Breast epithelium (tissue), 4 donors: ENCODE data around the gene KIF26B. TPM values are rescaled to one million over a fixed set of nuclear protein-coding genes. Genes with fewer than 3 reads are reported as not detected.
"Not testable (repeated sequence)": the region's sequence is repeated elsewhere in the genome, so short reads cannot be mapped to it uniquely, and the experiment has no call there.

Source experiments
- DNase-seq, 2 donors: peaks; one replicate each; pipeline ENCODE4 v3.0.0-alpha.2; 2019; ENCODE audit warnings: low spot score in 2 of 2
- H3K27ac ChIP-seq, 2 donors: fragments of 200-600 bp; sonication (generic) in 1 of 2; one replicate each; pipeline ENCODE4 v1.5.1; 2016 to 2019; ENCODE audit warnings: mild to moderate bottlenecking in 1 of 2
- H3K27me3 ChIP-seq, 2 donors: fragments of 200-600 bp; sonication (generic) in 1 of 2; one replicate each; pipeline versions ENCODE4 v1.5.1 to v1.6.0; 2017 to 2019; ENCODE audit warnings: control low read depth in 1 of 2, mild to moderate bottlenecking in 1 of 2
- H3K36me3 ChIP-seq: fragments of 200-600 bp; one replicate; pipeline ENCODE4 v1.5.1; 2019
- H3K4me1 ChIP-seq, 2 donors: fragments of 200-600 bp; sonication (generic); one replicate each; pipeline ENCODE4 v1.5.1; 2016 to 2019; ENCODE audit warnings: control low read depth in 1 of 2
- H3K4me3 ChIP-seq, 3 donors: fragments of 200-600 bp; sonication (generic); 1 replicate in 2 of 3; 2 replicates in 1 of 3; pipeline ENCODE4 v1.5.1; 2016 to 2019; ENCODE audit warnings: mild to moderate bottlenecking in 3 of 3, moderate library complexity in 2 of 3
- H3K9me3 ChIP-seq, 2 donors: fragments of 200-600 bp; sonication (generic) in 1 of 2; one replicate each; pipeline ENCODE4 v1.5.1; 2016 to 2019; ENCODE audit warnings: control low read depth in 1 of 2
- POLR2A ChIP-seq: fragments of 450-650 bp; IDR thresholded peaks from one replicate; pipeline ENCODE4 v1.6.1; 2016; ENCODE audit warnings: antibody characterized with exemption, mild to moderate bottlenecking, moderate library complexity
- POLR2AphosphoS5 ChIP-seq, 3 donors: sonication (generic); formaldehyde crosslinking; IDR thresholded peaks; one replicate each; pipeline ENCODE4 v1.6.1; 2017; ENCODE audit warnings: antibody characterized with exemption in 3 of 3
- intact Hi-C: fragments of 100-400 bp; cut with DNase I; formaldehyde crosslinking; loops from one replicate; pipeline ENCODE4 v1.15.1; 2023; ENCODE audit warnings: low total_unique reads
- total RNA-seq, 3 donors: library from RNA; depleted of rRNA; stranded (reverse); fragments of >200 nt; gene quantifications; one replicate each; pipeline ENCODE4 v1.1.0, GENCODE V29; 2016
- TF ChIP-seq, protein P1 (sequence below), 3 donors: fragments of 450-650 bp; IDR thresholded peaks; one replicate each; pipeline ENCODE4 v1.5.1; 2016 to 2017; ENCODE audit warnings: antibody characterized with exemption in 3 of 3, mild to moderate bottlenecking in 3 of 3, moderate library complexity in 3 of 3

KIF26B gene
- total RNA-seq, 3 donors from 2014 or later: 0.32 to 1.0 (median 0.33) TPM

DNA sequence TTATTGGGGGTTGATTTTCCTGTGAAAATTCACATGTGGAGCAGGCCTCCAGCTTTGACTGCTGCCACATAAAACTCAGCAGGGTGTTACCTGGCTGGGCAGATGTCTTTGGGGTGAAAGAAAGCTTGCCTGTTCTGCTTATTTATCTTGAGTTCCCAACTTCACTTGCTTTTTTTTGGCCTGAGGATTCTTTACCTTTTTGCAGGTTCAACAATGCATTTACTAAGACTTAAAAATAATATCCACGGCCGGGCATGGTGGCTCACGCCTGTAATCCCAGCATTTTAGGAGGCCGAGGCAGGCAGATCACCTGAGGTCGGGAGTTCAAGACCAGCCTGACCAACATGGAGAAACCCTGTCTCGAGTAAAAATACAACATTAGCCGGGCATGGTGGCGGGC lies 509.1 kb downstream of the KIF26B start:
- Histone ChIP-seq H3K4me1 (no peaks in the 10 kb centered on the region), H3K36me3 (no peaks in the 10 kb centered on the region), H3K4me3 (no peak overlapping the region), H3K9me3 (no peaks in the 10 kb centered on the region), H3K27ac (no peak overlapping the region), H3K27me3 (no peaks in the 10 kb centered on the region)
- intact Hi-C loops: no loop called here
- no peak for DNase-seq
- no peak for TF ChIP-seq POLR2AphosphoS5 (IDR thresholded peaks at IDR 0.05)
- TF ChIP-seq, protein P1, sequence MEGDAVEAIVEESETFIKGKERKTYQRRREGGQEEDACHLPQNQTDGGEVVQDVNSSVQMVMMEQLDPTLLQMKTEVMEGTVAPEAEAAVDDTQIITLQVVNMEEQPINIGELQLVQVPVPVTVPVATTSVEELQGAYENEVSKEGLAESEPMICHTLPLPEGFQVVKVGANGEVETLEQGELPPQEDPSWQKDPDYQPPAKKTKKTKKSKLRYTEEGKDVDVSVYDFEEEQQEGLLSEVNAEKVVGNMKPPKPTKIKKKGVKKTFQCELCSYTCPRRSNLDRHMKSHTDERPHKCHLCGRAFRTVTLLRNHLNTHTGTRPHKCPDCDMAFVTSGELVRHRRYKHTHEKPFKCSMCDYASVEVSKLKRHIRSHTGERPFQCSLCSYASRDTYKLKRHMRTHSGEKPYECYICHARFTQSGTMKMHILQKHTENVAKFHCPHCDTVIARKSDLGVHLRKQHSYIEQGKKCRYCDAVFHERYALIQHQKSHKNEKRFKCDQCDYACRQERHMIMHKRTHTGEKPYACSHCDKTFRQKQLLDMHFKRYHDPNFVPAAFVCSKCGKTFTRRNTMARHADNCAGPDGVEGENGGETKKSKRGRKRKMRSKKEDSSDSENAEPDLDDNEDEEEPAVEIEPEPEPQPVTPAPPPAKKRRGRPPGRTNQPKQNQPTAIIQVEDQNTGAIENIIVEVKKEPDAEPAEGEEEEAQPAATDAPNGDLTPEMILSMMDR (IDR thresholded peaks at IDR 0.05): no peak
- no peak for TF ChIP-seq POLR2A

DNA sequence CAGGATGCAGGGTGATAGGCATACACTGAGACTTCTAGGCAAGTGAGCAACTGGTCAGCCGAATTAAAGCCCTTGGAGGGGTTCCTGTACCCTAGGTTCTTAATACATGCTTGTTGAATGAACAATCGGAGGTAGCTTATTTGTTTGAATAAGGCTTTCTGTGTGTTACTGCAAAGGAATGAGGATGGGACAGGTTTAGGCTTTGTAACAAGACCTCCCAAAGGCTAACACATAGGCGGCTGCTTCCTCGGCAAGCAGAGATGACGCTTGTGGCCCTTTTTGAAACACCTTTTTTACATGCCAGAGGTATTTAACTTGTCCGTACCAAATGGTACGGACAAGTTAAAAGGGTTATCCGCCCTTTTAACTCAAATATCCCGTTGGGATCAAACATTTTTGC lies 511.6 kb downstream of the KIF26B start:
- Histone ChIP-seq H3K27me3 (no peaks in the 10 kb centered on the region), H3K9me3 (no peaks in the 10 kb centered on the region), H3K4me1 (no peaks in the 10 kb centered on the region), H3K36me3 (no peaks in the 10 kb centered on the region), H3K27ac (no peak overlapping the region), H3K4me3 (no peak overlapping the region)
- DNase-seq: no peak
- TF ChIP-seq, protein P1 (IDR thresholded peaks at IDR 0.05): no peak
- TF ChIP-seq POLR2A (no peak), POLR2AphosphoS5 (IDR thresholded peaks at IDR 0.05) (no peak)
- intact Hi-C loops: no loop called here

DNA sequence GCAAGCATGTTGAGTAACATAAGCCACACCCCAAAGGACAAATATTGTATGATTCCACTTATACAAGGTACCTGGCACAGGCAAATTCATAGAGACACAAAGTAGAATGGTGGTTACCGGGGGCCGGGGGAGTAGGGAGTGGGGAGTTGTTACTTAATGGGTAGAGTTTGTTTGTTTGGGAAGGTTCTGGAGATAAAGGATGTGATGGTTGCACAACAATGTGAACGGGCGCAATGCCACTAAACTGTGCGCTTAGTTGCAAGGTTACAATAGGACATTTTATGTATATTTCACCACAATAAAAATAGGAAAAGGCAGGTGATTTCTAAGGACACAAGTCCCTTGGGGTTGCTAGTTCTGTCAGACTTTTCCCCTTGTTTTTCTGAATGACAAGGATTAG lies 516.6 kb downstream of the KIF26B start:
- TF ChIP-seq, protein P1 (IDR thresholded peaks at IDR 0.05): no peak
- no peak for TF ChIP-seq POLR2A
- no peak for TF ChIP-seq POLR2AphosphoS5 (IDR thresholded peaks at IDR 0.05)
- Histone ChIP-seq H3K27ac (no peak overlapping the region), H3K36me3 (no peaks in the 10 kb centered on the region), H3K9me3 (no peaks in the 10 kb centered on the region), H3K4me1 (no peaks in the 10 kb centered on the region), H3K4me3 (no peak overlapping the region), H3K27me3 (no peaks in the 10 kb centered on the region)
- intact Hi-C loops: no loop called here
- no peak for DNase-seq

DNA sequence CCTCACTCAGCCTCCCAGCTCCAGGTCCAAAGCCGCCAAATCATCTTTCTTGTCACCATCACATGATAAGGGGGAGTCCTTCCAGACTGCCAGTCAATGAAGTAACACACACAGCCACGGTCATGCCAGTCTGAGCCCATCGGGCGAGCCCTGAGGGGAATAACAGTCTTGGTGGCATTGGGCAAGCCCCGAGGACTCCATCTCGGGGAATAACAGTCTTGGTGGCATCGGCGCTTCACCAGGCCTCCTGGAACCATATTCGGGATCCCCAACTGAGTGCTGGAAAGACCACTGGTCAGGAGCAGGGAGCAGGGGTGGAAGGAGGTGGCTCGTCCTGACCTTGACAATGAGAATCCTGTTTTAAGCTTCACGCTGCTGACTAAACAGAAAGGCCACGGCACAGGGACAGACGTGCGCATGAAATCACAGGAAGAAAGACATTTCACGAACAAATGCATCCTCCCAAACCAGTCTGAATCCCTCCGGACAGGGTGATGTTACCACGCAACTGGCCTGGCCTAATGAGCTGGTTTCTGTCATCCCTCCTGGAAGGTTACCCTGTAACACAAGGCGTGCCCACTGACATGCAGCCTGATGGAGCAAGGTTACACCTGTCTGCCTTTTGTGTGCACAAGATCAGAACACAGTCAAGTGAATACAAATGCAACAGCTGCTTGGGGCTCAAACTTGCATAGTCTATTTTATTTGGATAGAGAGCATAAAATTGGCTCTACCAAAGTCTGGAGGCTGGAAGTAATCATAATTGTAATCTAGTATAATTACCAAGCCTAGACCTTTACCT lies 517.4 kb downstream of the KIF26B start:
- Histone ChIP-seq H3K9me3 (no peaks in the 10 kb centered on the region), H3K27ac (no peak overlapping the region), H3K4me3 (no peak overlapping the region), H3K4me1 (no peaks in the 10 kb centered on the region), H3K27me3 (no peaks in the 10 kb centered on the region), H3K36me3 (no peaks in the 10 kb centered on the region)
- intact Hi-C loops: no loop called here
- no peak for DNase-seq
- no peak for TF ChIP-seq POLR2A
- no peak for TF ChIP-seq POLR2AphosphoS5 (IDR thresholded peaks at IDR 0.05)
- TF ChIP-seq, protein P1 (IDR thresholded peaks at IDR 0.05): no peak

DNA sequence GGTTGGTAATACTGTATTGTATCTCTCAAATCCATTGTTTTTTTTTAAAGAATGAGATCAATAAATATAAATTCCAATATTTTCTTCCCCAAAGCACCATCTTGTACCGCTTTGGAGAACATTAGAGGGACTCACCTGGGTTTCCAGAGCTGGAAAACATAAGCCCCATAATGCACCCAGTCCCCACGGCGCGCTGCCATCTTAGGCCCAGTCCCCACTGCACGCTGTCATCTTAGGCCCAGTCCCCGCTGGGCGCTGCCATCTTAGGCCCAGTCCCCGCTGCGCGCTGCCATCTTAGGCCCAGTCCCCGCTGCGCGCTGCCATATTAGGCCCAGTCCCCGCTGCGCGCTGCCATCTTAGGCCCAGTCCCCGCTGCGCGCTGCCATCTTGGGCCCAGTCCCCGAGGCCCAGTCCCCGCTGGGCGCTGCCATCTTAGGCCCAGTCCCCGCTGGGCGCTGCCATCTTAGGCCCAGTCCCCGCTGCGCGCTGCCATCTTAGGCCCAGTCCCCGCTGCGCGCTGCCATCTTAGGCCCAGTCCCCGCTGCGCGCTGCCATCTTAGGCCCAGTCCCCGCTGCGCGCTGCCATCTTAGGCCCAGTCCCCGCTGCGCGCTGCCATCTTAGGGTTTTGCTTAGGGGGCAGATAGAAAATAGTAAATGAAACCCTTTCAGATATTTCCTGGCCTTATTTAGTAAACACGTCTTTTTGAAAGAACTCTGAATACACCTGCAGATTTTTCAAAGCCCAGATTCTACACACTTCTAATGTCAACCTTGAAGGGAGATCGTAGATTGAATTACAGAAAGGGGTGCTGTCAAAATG lies 518.3 kb downstream of the KIF26B start:
- H3K4me3 ChIP-seq, intact Hi-C loops, H3K27me3 ChIP-seq, H3K9me3 ChIP-seq, DNase-seq, H3K36me3 ChIP-seq, H3K4me1 ChIP-seq, H3K27ac ChIP-seq: not testable (repeated sequence)
